T-helper 2 cell treated with Interferon-gamma antibody and Interleukin-4, amounts not matched to agents 100 ng/mL and 5 ng/mL, for 36 hours (primary cell): Measurements from ENCODE around the gene SEZ6L2. TPM values are rescaled to one million over a fixed set of nuclear protein-coding genes. Genes with fewer than 3 reads are reported as not detected.
"Not testable (repeated sequence)": the region's sequence is repeated elsewhere in the genome, so short reads cannot be mapped to it uniquely, and the experiment has no call there.

Experiments
- intact Hi-C: fragments of 100-400 bp; cut with micrococcal nuclease; formaldehyde crosslinking; loops from one replicate; pipeline ENCODE4 v1.15.1; 2023
- total RNA-seq: library from RNA; stranded (reverse); gene quantifications from 2 replicates; pipeline ENCODE4 v1.2.3, GENCODE V29; 2022

Gene SEZ6L2
- total RNA-seq, 1 donor from 2014 or later, result not detected

- intact Hi-C loops, result no loop called here
Observed at GRCh38 chr16:29858149-29858849, 41.1 kb downstream of the SEZ6L2 start.

GRCh38 chr16:29857133-29857760 is 42.1 kb downstream of the SEZ6L2 start:
- intact Hi-C loops, result no loop called here

GRCh38 chr16:29854520-29855100 is 44.7 kb downstream of the SEZ6L2 start:
- intact Hi-C loops, result no loop called here

DNA sequence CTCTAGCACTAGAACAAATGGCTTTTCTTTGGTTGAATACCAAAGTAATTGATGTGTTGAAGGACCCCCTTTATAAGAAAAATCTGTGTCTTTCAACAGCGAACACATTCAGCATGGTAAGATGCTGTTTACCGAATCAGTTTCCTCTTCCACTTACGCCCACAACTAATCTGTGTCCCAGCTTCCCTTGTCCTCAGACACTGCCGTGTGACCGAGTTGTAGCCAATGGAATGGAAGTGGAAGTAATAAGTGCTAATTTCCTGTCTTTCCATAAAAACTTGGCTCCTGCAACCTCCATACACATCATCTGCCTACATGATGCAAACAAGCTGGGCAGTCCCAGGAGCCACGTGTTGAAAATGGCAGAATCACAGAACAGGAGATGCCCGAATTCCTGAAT is 46.7 kb downstream of the SEZ6L2 start:
- intact Hi-C loops, result no loop called here

GRCh38 chr16:29850998-29851397 is 48.4 kb downstream of the SEZ6L2 start:
- intact Hi-C loops, result no loop called here

- intact Hi-C loops, result no loop called here
Observed at GRCh38 chr16:29849505-29849904, 49.8 kb downstream of the SEZ6L2 start.

DNA sequence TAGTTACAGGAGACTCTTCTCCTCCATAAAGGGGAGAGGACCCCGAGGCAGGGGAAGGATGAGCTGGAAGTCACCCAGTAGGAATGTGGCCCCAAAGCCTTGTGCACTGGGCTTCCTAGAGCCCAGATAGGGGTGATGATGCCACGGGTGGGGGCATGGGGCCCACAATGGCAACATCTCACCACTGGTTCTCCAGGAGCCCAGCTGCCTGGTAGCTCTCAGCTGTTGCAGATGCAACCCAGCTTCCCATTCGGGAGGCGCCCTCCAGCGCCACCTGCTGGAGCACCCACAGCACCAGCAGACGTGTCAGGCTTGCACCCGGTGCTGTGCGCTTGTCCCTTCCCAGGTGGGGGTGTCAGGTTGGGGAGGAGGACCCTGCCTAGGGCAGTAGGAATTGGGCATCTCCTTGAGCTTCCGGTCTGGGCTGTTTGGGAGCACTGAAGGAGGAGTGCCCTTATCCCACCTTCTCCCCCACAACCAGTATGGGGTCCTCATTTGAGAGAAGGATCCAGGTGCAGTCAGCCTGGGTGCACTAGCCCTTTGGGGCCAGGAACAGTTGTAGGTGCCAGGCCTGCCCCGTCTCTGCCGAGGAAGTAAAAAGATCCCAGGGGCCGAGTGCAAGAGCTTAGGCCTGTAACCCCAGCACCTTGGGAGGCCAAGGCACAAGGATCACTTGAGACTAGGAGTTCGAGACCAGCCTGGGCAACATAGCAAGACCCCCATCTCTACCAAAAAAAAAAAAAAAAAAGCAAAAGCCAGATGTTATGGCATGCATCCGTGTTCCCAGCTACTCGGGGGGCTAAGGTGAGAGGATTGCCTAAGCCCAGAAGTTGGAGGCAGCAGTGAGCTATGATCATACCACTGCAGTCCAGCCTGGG is 50.7 kb downstream of the SEZ6L2 start:
- intact Hi-C loops, result loop anchor here (1.0 kb wide), 1 partner anchor 148 kb away; no protein-coding TSS in a partner anchor

DNA sequence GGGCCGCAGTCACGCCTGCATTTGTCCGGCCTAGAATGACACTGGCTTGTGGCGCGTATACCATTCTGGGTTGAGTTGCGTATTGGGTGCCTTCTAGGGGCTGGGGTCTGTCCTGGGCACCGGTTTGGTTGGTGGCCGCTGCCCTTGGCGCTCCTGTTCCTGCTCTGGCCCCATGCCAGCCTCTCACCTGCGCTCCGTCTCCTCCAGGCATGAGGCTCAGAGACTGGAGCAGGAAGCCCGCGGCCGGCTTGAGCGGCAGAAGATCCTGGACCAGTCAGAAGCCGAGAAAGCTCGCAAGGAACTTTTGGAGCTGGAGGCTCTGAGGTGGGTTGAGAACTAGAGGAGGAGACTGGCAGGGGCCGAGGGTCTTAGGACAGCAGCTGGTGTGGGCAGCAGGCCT is 53.7 kb downstream of the SEZ6L2 start:
- intact Hi-C loops, result no loop called here

DNA sequence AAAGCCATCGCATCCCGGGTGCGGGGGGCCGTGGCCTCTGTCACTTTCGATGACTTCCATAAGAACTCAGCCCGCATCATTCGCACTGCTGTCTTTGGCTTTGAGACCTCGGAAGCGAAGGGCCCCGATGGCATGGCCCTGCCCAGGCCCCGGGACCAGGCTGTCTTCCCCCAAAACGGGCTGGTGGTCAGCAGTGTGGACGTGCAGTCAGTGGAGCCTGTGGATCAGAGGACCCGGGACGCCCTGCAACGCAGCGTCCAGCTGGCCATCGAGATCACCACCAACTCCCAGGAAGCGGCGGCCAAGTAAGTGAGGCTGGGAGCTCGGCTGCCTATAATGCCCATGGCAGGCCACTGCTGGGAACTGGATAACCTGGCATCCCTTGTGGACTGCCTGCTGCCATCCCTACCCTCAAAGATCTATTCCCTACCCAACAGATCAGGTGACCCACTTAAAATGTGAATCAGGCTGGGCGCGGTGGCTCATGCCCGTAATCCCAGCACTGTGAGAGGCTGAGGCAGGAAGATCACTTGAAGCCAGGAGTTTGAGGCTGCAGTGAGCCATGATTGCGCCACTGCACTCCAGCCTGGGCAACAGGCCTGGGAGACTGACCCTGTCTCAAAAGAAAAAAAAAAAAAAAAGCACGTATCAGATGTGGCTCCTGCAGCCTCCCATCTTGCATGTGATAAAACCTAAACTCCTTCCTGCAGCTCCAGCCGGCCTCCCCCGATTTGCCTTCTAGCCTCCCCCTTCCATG is 54.6 kb downstream of the SEZ6L2 start:
- intact Hi-C loops, result no loop called here

- intact Hi-C loops, result no loop called here
Observed at GRCh38 chr16:29843931-29844330, 55.4 kb downstream of the SEZ6L2 start.

- intact Hi-C loops, result no loop called here
Observed at GRCh38 chr16:29842732-29843346, 56.5 kb downstream of the SEZ6L2 start.

DNA sequence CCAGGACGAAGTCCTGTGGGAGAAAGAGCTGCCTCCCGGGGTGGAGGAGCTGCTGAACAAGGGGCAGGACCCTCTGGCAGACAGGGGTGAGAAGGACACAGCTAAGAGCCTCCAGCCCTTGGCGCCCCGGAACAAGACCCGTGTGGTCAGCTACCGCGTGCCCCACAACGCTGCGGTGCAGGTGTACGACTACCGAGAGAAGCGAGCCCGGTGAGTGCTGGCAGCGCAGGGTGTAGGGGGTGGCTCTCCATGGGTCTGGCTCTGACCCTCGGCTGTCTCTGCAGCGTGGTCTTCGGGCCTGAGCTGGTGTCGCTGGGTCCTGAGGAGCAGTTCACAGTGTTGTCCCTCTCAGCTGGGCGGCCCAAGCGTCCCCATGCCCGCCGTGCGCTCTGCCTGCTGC is 57.7 kb downstream of the SEZ6L2 start:
- intact Hi-C loops, result no loop called here

DNA sequence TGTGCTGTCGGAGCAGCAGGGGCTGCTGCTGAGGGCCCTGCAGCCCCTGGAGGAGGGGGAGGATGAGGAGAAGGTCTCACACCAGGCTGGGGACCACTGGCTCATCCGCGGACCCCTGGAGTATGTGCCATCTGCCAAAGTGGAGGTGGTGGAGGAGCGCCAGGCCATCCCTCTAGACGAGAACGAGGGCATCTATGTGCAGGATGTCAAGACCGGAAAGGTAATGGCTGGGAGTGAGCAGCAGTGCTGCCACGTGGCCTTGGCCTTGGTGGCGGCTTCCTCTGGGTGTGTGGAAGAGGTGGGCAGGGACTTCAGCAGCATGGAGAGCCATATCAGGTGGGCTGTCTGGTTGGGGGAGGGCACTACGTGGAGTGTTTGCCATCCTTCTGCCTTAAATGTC is 59.1 kb downstream of the SEZ6L2 start:
- intact Hi-C loops, result no loop called here

- intact Hi-C loops, result no loop called here
Observed at GRCh38 chr16:29839822-29840221, 59.5 kb downstream of the SEZ6L2 start.

- intact Hi-C loops, result no loop called here
Observed at GRCh38 chr16:29837841-29838240, 61.5 kb downstream of the SEZ6L2 start.

DNA sequence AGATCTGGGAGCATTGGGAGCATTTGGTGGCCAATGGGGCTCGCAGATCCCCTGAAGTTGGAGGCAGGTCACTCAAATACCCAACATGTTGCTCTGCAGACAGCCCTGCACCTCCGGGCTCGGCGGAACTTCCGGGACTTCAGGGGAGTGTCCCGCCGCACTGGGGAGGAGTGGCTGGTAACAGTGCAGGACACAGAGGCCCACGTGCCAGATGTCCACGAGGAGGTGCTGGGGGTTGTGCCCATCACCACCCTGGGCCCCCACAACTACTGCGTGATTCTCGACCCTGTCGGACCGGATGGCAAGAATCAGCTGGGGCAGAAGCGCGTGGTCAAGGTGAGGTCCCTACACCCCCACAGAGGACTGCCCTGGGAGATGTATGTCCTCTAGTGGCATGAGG is 62.7 kb downstream of the SEZ6L2 start:
- intact Hi-C loops, result no loop called here

GRCh38 chr16:29835926-29836325 is 63.4 kb downstream of the SEZ6L2 start:
- intact Hi-C loops, result no loop called here

GRCh38 chr16:29834079-29834478 is 65.3 kb downstream of the SEZ6L2 start:
- intact Hi-C loops, result no loop called here

- intact Hi-C loops, result not testable (repeated sequence)
Observed at GRCh38 chr16:29833219-29833618, 66.1 kb downstream of the SEZ6L2 start.

GRCh38 chr16:29831490-29831889 is 67.9 kb downstream of the SEZ6L2 start:
- intact Hi-C loops, result no loop called here

GRCh38 chr16:29830774-29831173 is 68.6 kb downstream of the SEZ6L2 start:
- intact Hi-C loops, result no loop called here
